PC-3 (cell line): ENCODE results near the gene SIPA1L2. TPM values are rescaled to one million over a fixed set of nuclear protein-coding genes. Genes with fewer than 3 reads are reported as not detected.

ENCODE experiments used
- ATAC-seq: fragments of 200-7000 bp; cut with Tn5 transposase; 2 replicates; pipeline ENCODE4 v1.9.1; 2020; ENCODE audit warnings: mild to moderate bottlenecking, moderate library complexity
- BruUV-seq: library from RNA; stranded (reverse); fragments of 400-500 nt; replicated peaks from 2 replicates; lab custom pipeline; 2021; lab: Mats Ljungman, UMichigan
- CTCF ChIA-PET: fragments of 300-600 bp; sonication (Branson Sonifier 250); formaldehyde crosslinking; loops from one replicate; lab custom pipeline; 2022; ENCODE audit warnings: antibody characterized with exemption; lab: Charles Lee
- POLR2A ChIA-PET: fragments of 300-600 bp; sonication (Branson Sonifier 250); formaldehyde crosslinking; loops from one replicate; lab custom pipeline; 2022; ENCODE audit warnings: antibody characterized with exemption; ENCODE audit not compliant: unreplicated experiment; lab: Charles Lee
- DNase-seq: peaks from one replicate; pipeline ENCODE4 v3.0.0-alpha.2; 2015
- H2AFZ ChIP-seq: fragments of 300-600 bp; sonication (generic); 2 replicates; pipeline ENCODE4 v1.6.0; 2016; ENCODE audit warnings: antibody characterized with exemption, low read length
- H3F3A ChIP-seq: fragments of 300-600 bp; sonication (generic); one replicate; pipeline ENCODE4 v1.6.0; 2017; ENCODE audit warnings: antibody characterized with exemption, low read length, control low read depth, mild to moderate bottlenecking; ENCODE audit not compliant: unreplicated experiment
- H3K27ac ChIP-seq: fragments of 300-600 bp; sonication (generic); 2 replicates; pipeline ENCODE4 v1.5.1; 2016; ENCODE audit warnings: mild to moderate bottlenecking, low read length
- H3K27me3 ChIP-seq: fragments of 300-600 bp; sonication (generic); 2 replicates; pipeline ENCODE4 v1.6.1; 2016; ENCODE audit warnings: low read length, mixed read lengths
- H3K36me3 ChIP-seq: fragments of 300-600 bp; sonication (generic); 2 replicates; pipeline ENCODE4 v1.6.1; 2016; ENCODE audit warnings: low read depth, mixed run types, low read length, mixed read lengths
- H3K4me1 ChIP-seq: fragments of 300-600 bp; sonication (generic); 2 replicates; pipeline ENCODE4 v1.5.1; 2016; ENCODE audit warnings: low read length; ENCODE audit not compliant: insufficient read depth
- H3K4me2 ChIP-seq: fragments of 300-600 bp; sonication (generic); 2 replicates; pipeline ENCODE4 v1.6.0; 2016; ENCODE audit warnings: low read length
- H3K4me3 ChIP-seq: fragments of 300-600 bp; sonication (generic); 2 replicates; pipeline ENCODE4 v1.5.1; 2016; ENCODE audit warnings: mild to moderate bottlenecking, low read length, mixed read lengths
- H3K79me2 ChIP-seq: fragments of 300-600 bp; sonication (generic); 2 replicates; pipeline ENCODE4 v1.6.1; 2017; ENCODE audit warnings: low read length, mixed read lengths
- H3K9ac ChIP-seq: fragments of 300-600 bp; sonication (generic); 2 replicates; pipeline ENCODE4 v1.6.0; 2016; ENCODE audit warnings: mild to moderate bottlenecking, low read length
- H3K9me2 ChIP-seq: fragments of 300-600 bp; sonication (generic); replicated peaks from 2 replicates; pipeline ENCODE4 v1.6.1; 2016; ENCODE audit warnings: mixed run types, low read length, mixed read lengths
- H3K9me3 ChIP-seq: fragments of 300-600 bp; sonication (generic); 2 replicates; pipeline ENCODE4 v1.6.1; 2016; ENCODE audit warnings: low read length, mixed read lengths
- H4K20me1 ChIP-seq: fragments of 300-600 bp; sonication (generic); 2 replicates; pipeline ENCODE4 v1.6.1; 2016; ENCODE audit warnings: low read length, mixed read lengths
- CTCF ChIP-seq: fragments of 300-600 bp; sonication (generic); conservative IDR thresholded peaks from 2 replicates; pipeline ENCODE4 v1.5.1; 2017; ENCODE audit warnings: antibody characterized with exemption, low read depth, mild to moderate bottlenecking, low read length
- EZH2 ChIP-seq: fragments of 300-600 bp; sonication (generic); IDR thresholded peaks from one replicate; pipeline ENCODE4 v1.6.1; 2017; ENCODE audit warnings: antibody characterized with exemption, mild to moderate bottlenecking, low read length; ENCODE audit not compliant: unreplicated experiment
- EZH2phosphoT487 ChIP-seq: fragments of 300-600 bp; sonication (generic); IDR thresholded peaks from 2 replicates; pipeline ENCODE4 v1.6.1; 2018; ENCODE audit warnings: mild to moderate bottlenecking, antibody characterized with exemption, low read length, borderline replicate concordance
- intact Hi-C: fragments of 100-400 bp; cut with micrococcal nuclease; formaldehyde crosslinking; loops from 2 replicates; pipeline ENCODE4 v1.9.0; 2023
- total RNA-seq: library from RNA; depleted of rRNA; stranded (reverse); fragments of >200 nt; gene quantifications from 2 replicates; pipeline ENCODE4 v1.2.3, GENCODE V29; 2014

Gene SIPA1L2
- total RNA-seq, 1 experiment from 2014 or later: 9.8 TPM

- intact Hi-C loops: no loop called here
- Histone ChIP-seq H3K9ac (no peak overlapping the region), H3K27me3 (no peaks in the 10 kb centered on the region), H3K9me3 (no peaks in the 10 kb centered on the region), H3K4me1 (peaks cover 18% of the 10 kb centered on the region), H4K20me1 (no peaks in the 10 kb centered on the region), H3K9me2 (no peaks in the 10 kb centered on the region), H3K4me2 (no peak overlapping the region), H3K36me3 (no peaks in the 10 kb centered on the region), H3K79me2 (no peaks in the 10 kb centered on the region), H2AFZ (no peak overlapping the region), H3K4me3 (no peak overlapping the region), H3F3A (no peaks in the 10 kb centered on the region), H3K27ac (no peak overlapping the region)
- ChIA-PET CTCF (interaction anchor here (0.5 kb wide), 1 partner anchor 97 kb away, joined by 3 read pairs; no protein-coding TSS in a partner anchor), POLR2A (interaction anchor here (0.6 kb wide), 1 partner anchor 112 kb away, joined by 9 read pairs; no protein-coding TSS in a partner anchor)
- DNase-seq (no peak), ATAC-seq (no peak)
- TF ChIP-seq EZH2: no peak
- TF ChIP-seq EZH2phosphoT487: no peak
- TF ChIP-seq CTCF: no peak
- BruUV-seq: no TSS peak
Observed at GRCh38 chr1:232598133-232598532, 31.8 kb downstream of the SIPA1L2 start.

GRCh38 chr1:232597721-232598120 lies 32.2 kb downstream of the SIPA1L2 start:
- BruUV-seq: no TSS peak
- ATAC-seq (no peak), DNase-seq (no peak)
- Histone ChIP-seq H3F3A (no peaks in the 10 kb centered on the region), H3K36me3 (no peaks in the 10 kb centered on the region), H3K79me2 (no peaks in the 10 kb centered on the region), H3K4me1 (peaks cover 18% of the 10 kb centered on the region), H3K9ac (no peak overlapping the region), H3K9me2 (no peaks in the 10 kb centered on the region), H3K4me2 (no peak overlapping the region), H2AFZ (no peak overlapping the region), H3K4me3 (no peak overlapping the region), H3K27ac (no peak overlapping the region), H4K20me1 (no peaks in the 10 kb centered on the region), H3K9me3 (no peaks in the 10 kb centered on the region), H3K27me3 (no peaks in the 10 kb centered on the region)
- ChIA-PET POLR2A (no interaction called here), CTCF (no interaction called here)
- no peak for TF ChIP-seq CTCF
- TF ChIP-seq EZH2: no peak
- TF ChIP-seq EZH2phosphoT487: no peak
- intact Hi-C loops: no loop called here

- ChIA-PET POLR2A (no interaction called here), CTCF (no interaction called here)
- Histone ChIP-seq H3K9ac (no peak overlapping the region), H3K4me3 (no peak overlapping the region), H3K9me3 (no peaks in the 10 kb centered on the region), H3K4me2 (no peak overlapping the region), H3K36me3 (no peaks in the 10 kb centered on the region), H3K27ac (no peak overlapping the region), H2AFZ (no peak overlapping the region), H3K9me2 (no peaks in the 10 kb centered on the region), H4K20me1 (no peaks in the 10 kb centered on the region), H3K27me3 (no peaks in the 10 kb centered on the region), H3K4me1 (peaks cover 18% of the 10 kb centered on the region), H3K79me2 (no peaks in the 10 kb centered on the region), H3F3A (no peaks in the 10 kb centered on the region)
- no peak for DNase-seq
- BruUV-seq: no TSS peak
- intact Hi-C loops: no loop called here
- no peak for ATAC-seq
- TF ChIP-seq EZH2: no peak
- TF ChIP-seq EZH2phosphoT487: no peak
- no peak for TF ChIP-seq CTCF
Observed at GRCh38 chr1:232596666-232597303, 33.1 kb downstream of the SIPA1L2 start.
